ENCODE results near the gene GP1BB.

- TF ChIP-seq CTCF (IDR thresholded peaks at IDR 0.05; ENCODE audit: extremely low read depth in 1 of 2, insufficient read depth in 1 of 2, low read depth in 1 of 2, low read length in 2 of 2) (no peak), EZH2 (IDR thresholded peaks at IDR 0.05; ENCODE audit: borderline replicate concordance, low read depth, low read length, severe bottlenecking) (no peak), MAX (IDR thresholded peaks at IDR 0.05; ENCODE audit: insufficient read depth, insufficient read length) (no peak), POLR2A (IDR thresholded peaks at IDR 0.05; ENCODE audit: low read depth, low read length) (no peak)
Measured at GRCh38 chr22:19747551-19747950, 24.2 kb downstream of the GP1BB start.

Measured in endothelial cell of umbilical vein (primary cell).